Suprapubic skin (tissue), 4 donors: ENCODE results near the gene CELF4. TPM values are rescaled to one million over a fixed set of nuclear protein-coding genes. Genes with fewer than 3 reads are reported as not detected.

ENCODE experiments used
- DNase-seq, 2 donors: peaks; one replicate each; pipeline ENCODE4 v3.0.0-alpha.2; 2019; ENCODE audit warnings: low spot score in 2 of 2
- H3K27ac ChIP-seq: fragments of 200-600 bp; sonication (generic); one replicate; pipeline ENCODE4 v1.5.1; 2019
- H3K27me3 ChIP-seq: fragments of 200-600 bp; sonication (generic); one replicate; pipeline ENCODE4 v1.5.1; 2019
- H3K36me3 ChIP-seq: fragments of 200-600 bp; sonication (generic); one replicate; pipeline ENCODE4 v1.5.1; 2019
- H3K4me1 ChIP-seq: fragments of 200-600 bp; sonication (generic); one replicate; pipeline ENCODE4 v1.5.1; 2019
- H3K4me3 ChIP-seq: fragments of 200-600 bp; sonication (generic); one replicate; pipeline ENCODE4 v1.5.1; 2019; ENCODE audit warnings: mild to moderate bottlenecking
- H3K9me3 ChIP-seq: fragments of 200-600 bp; sonication (generic); one replicate; pipeline ENCODE4 v1.5.1; 2019
- EP300 ChIP-seq: sonication (generic); formaldehyde crosslinking; IDR thresholded peaks from one replicate; pipeline ENCODE4 v1.6.1; 2017; ENCODE audit warnings: antibody characterized with exemption
- POLR2A ChIP-seq, 2 donors: fragments of 450-650 bp; IDR thresholded peaks; one replicate each; pipeline ENCODE4 v1.6.1; 2017; ENCODE audit warnings: antibody characterized with exemption in 2 of 2, mild to moderate bottlenecking in 2 of 2, moderate library complexity in 2 of 2
- POLR2AphosphoS5 ChIP-seq, 3 donors: sonication (generic); formaldehyde crosslinking; IDR thresholded peaks; one replicate each; pipeline ENCODE4 v1.6.1; 2017; ENCODE audit warnings: antibody characterized with exemption in 3 of 3
- WGBS: methylation state at CpG from one replicate; pipeline ENCODE4 v1.1.5; 2018; 5-methylcytosine and 5-hydroxymethylcytosine counted together
- total RNA-seq, 4 donors: library from RNA; depleted of rRNA; stranded (reverse); fragments of >200 nt; gene quantifications; one replicate each; pipeline ENCODE4 v1.1.0, GENCODE V29; 2016
- TF ChIP-seq, protein P1 (sequence below), 2 donors: fragments of 200-600 bp in 1 of 2; fragments of 450-650 bp in 1 of 2; sonication (generic) in 1 of 2; IDR thresholded peaks; one replicate each; pipeline ENCODE4 v1.5.1; 2016 to 2019; ENCODE audit warnings: antibody characterized with exemption in 2 of 2, mild to moderate bottlenecking in 1 of 2, moderate library complexity in 1 of 2

The CELF4 gene
- total RNA-seq, 4 donors from 2014 or later: not detected

DNA sequence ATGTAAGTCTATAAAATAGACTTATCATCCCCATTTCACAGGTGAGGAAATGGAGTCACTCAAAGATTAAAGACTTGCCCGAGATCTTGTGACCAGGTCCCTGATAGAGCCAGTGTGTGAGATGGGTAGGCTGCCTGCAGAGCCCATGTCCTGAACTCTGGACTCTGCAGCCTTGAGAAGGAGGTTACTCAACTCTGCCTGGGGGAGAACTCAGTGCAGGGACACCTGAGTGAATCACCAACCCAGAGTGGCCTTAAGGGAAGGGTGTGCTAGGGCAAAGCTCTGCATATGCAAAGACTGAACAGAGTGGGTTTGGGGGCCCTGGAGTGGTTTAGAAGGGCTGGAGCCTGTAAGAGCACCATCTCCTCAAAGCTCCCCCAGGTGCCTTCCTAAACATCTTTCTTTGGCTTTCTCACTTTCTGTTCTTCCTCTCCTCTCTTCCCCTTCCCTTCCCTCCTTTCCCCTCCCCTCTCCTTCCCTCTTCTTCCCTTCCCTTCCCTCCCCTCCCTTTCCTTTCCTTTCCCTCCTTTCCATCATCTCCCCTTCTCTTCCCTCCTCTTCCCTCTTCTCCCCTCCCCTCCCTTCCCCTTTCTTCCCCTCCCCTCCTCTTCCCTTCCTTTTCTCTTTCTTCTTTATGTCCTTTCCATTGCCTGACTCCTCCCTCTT, 67.6 kb downstream of the CELF4 start:
- 94% methylated on average over 1 of the region's 1 CpG for whole genome bisulfite sequencing
- Histone ChIP-seq H3K36me3 (no peaks in the 10 kb centered on the region), H3K27ac (no peak overlapping the region)

DNA sequence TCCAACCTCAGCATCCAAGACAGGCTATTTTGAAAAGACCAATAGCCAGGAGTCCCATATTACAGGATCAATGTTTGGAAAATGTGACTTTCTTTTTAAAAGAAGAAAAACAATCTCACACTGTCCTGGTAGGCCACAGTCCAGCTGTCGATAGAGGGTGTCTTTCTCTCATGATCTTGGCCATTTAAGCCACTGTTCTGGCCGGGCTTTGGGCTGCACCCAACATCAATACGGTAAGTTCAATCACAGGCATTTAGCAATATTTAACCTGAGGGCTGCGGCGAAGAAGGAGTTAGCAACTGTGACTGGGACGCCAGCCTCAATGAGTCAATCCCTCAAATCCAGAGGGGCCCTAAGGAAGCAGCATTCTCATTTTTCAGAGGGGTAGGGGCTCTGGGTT, 69.0 kb downstream of the CELF4 start:
- 94% methylated on average over 6 of the region's 6 CpGs for WGBS
- no peaks in the 10 kb centered on the region for H3K4me1 ChIP-seq
- H3K9me3 ChIP-seq: no peaks in the 10 kb centered on the region
- H3K36me3 ChIP-seq: no peaks in the 10 kb centered on the region
- H3K27ac ChIP-seq: no peak overlapping the region
- H3K4me3 ChIP-seq: no peak overlapping the region
- DNase-seq: no peak
- H3K27me3 ChIP-seq: peaks cover 21% of the 10 kb centered on the region
- TF ChIP-seq POLR2A (IDR thresholded peaks at IDR 0.05) (no peak), POLR2AphosphoS5 (IDR thresholded peaks at IDR 0.05) (no peak), EP300 (no peak)
- TF ChIP-seq, protein P1, sequence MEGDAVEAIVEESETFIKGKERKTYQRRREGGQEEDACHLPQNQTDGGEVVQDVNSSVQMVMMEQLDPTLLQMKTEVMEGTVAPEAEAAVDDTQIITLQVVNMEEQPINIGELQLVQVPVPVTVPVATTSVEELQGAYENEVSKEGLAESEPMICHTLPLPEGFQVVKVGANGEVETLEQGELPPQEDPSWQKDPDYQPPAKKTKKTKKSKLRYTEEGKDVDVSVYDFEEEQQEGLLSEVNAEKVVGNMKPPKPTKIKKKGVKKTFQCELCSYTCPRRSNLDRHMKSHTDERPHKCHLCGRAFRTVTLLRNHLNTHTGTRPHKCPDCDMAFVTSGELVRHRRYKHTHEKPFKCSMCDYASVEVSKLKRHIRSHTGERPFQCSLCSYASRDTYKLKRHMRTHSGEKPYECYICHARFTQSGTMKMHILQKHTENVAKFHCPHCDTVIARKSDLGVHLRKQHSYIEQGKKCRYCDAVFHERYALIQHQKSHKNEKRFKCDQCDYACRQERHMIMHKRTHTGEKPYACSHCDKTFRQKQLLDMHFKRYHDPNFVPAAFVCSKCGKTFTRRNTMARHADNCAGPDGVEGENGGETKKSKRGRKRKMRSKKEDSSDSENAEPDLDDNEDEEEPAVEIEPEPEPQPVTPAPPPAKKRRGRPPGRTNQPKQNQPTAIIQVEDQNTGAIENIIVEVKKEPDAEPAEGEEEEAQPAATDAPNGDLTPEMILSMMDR (IDR thresholded peaks at IDR 0.05): no peak

More for the DNA sequence above, 67.6 kb downstream of the CELF4 start:
- no peak overlapping the region for H3K4me3 ChIP-seq
- H3K9me3 ChIP-seq: no peaks in the 10 kb centered on the region
- H3K4me1 ChIP-seq: no peaks in the 10 kb centered on the region
- H3K27me3 ChIP-seq: peaks cover 24% of the 10 kb centered on the region
- TF ChIP-seq POLR2AphosphoS5 (IDR thresholded peaks at IDR 0.05) (no peak), POLR2A (IDR thresholded peaks at IDR 0.05) (no peak), EP300 (no peak)
- TF ChIP-seq, protein P1 (IDR thresholded peaks at IDR 0.05): no peak
- no peak for DNase-seq

GRCh38 chr18:37495354-37495753, 70.2 kb downstream of the CELF4 start:
- DNase-seq: no peak
- H3K4me1 ChIP-seq: no peaks in the 10 kb centered on the region
- no peaks in the 10 kb centered on the region for H3K36me3 ChIP-seq
- TF ChIP-seq POLR2AphosphoS5 (IDR thresholded peaks at IDR 0.05): no peak
- TF ChIP-seq, protein P1 (IDR thresholded peaks at IDR 0.05): no peak
- TF ChIP-seq EP300: no peak
- TF ChIP-seq POLR2A (IDR thresholded peaks at IDR 0.05): no peak
- no peak overlapping the region for H3K27ac ChIP-seq
- peaks cover 32% of the 10 kb centered on the region for H3K27me3 ChIP-seq
- H3K4me3 ChIP-seq: no peak overlapping the region
- no peaks in the 10 kb centered on the region for H3K9me3 ChIP-seq
- WGBS: 83% methylated on average over 2 of the region's 2 CpGs

GRCh38 chr18:37494406-37494805, 71.2 kb downstream of the CELF4 start:
- TF ChIP-seq POLR2AphosphoS5 (IDR thresholded peaks at IDR 0.05) (no peak), POLR2A (IDR thresholded peaks at IDR 0.05) (no peak), EP300 (no peak)
- TF ChIP-seq, protein P1 (IDR thresholded peaks at IDR 0.05): no peak
- no peak overlapping the region for H3K27ac ChIP-seq

GRCh38 chr18:37493352-37493935, 72.2 kb downstream of the CELF4 start:
- H3K27ac ChIP-seq: no peak overlapping the region
- H3K4me1 ChIP-seq: no peaks in the 10 kb centered on the region
- no peak overlapping the region for H3K4me3 ChIP-seq
- 61% methylated on average over 7 of the region's 7 CpGs for WGBS
- H3K9me3 ChIP-seq: no peaks in the 10 kb centered on the region
- H3K36me3 ChIP-seq: no peaks in the 10 kb centered on the region
- TF ChIP-seq POLR2A (IDR thresholded peaks at IDR 0.05): no peak
- TF ChIP-seq EP300: no peak
- TF ChIP-seq POLR2AphosphoS5 (IDR thresholded peaks at IDR 0.05): no peak
- TF ChIP-seq, protein P1 (IDR thresholded peaks at IDR 0.05): no peak
- H3K27me3 ChIP-seq: peaks cover 49% of the 10 kb centered on the region
- no peak for DNase-seq

More at GRCh38 chr18:37494406-37494805, 71.2 kb downstream of the CELF4 start:
- WGBS: 70% methylated on average over 5 of the region's 5 CpGs
- Histone ChIP-seq H3K36me3 (no peaks in the 10 kb centered on the region), H3K27me3 (peaks cover 40% of the 10 kb centered on the region), H3K9me3 (no peaks in the 10 kb centered on the region), H3K4me1 (no peaks in the 10 kb centered on the region), H3K4me3 (no peak overlapping the region)
- DNase-seq: no peak
